GM19324 (cell line): ENCODE measurements around the gene FOXP1.

Source experiments
- ATAC-seq: cut with Tn5 transposase; IDR thresholded peaks from one replicate; pipeline ENCODE4 v1.9.1; 2021; ENCODE audit warnings: mild to moderate bottlenecking, moderate library complexity; ENCODE audit not compliant: unreplicated experiment, low FRiP score

FOXP1 gene

GRCh38 chr3:71409352-71409751 is 174.2 kb downstream of the FOXP1 start:
- no peak for ATAC-seq

- ATAC-seq = no peak
Measured at GRCh38 chr3:71408903-71409302, 174.6 kb downstream of the FOXP1 start.

- no peak for ATAC-seq
Measured at GRCh38 chr3:71407823-71408222, 175.7 kb downstream of the FOXP1 start.

GRCh38 chr3:71406972-71407810 is 176.3 kb downstream of the FOXP1 start:
- no peak for ATAC-seq

- no peak for ATAC-seq
Measured at GRCh38 chr3:71402911-71403310, 180.6 kb downstream of the FOXP1 start.

- ATAC-seq = no peak
Measured at GRCh38 chr3:71402280-71402679, 181.2 kb downstream of the FOXP1 start.

GRCh38 chr3:71401695-71402231 is 181.8 kb downstream of the FOXP1 start:
- no peak for ATAC-seq

GRCh38 chr3:71400986-71401451 is 182.5 kb downstream of the FOXP1 start:
- ATAC-seq = no peak

- no peak for ATAC-seq
Measured at GRCh38 chr3:71399478-71399877, 184.1 kb downstream of the FOXP1 start.

GRCh38 chr3:71398157-71398836 is 185.2 kb downstream of the FOXP1 start:
- no peak for ATAC-seq

- ATAC-seq = no peak
Measured at GRCh38 chr3:71397726-71398125, 185.8 kb downstream of the FOXP1 start.

GRCh38 chr3:71397046-71397445 is 186.5 kb downstream of the FOXP1 start:
- ATAC-seq = no peak

GRCh38 chr3:71395927-71396695 is 187.4 kb downstream of the FOXP1 start:
- ATAC-seq = no peak

- no peak for ATAC-seq
Measured at GRCh38 chr3:71395470-71395869, 188.1 kb downstream of the FOXP1 start.

- no peak for ATAC-seq
Measured at GRCh38 chr3:71393745-71394144, 189.8 kb downstream of the FOXP1 start.

GRCh38 chr3:71393093-71393492 is 190.4 kb downstream of the FOXP1 start:
- no peak for ATAC-seq

GRCh38 chr3:71392251-71392650 is 191.3 kb downstream of the FOXP1 start:
- peak; percentile 77 for ATAC-seq

- ATAC-seq = no peak
Measured at GRCh38 chr3:71391361-71391760, 192.2 kb downstream of the FOXP1 start.

GRCh38 chr3:71389911-71390573 is 193.5 kb downstream of the FOXP1 start:
- no peak for ATAC-seq

- ATAC-seq = no peak
Measured at GRCh38 chr3:71389191-71389590, 194.3 kb downstream of the FOXP1 start.
